HG03442 (cell line): ENCODE results near the gene DGCR6.
A peak's percentile ranks its signal among the peaks of the same experiment; 100 is the strongest.
"Not testable (repeated sequence)": the region's sequence is repeated elsewhere in the genome, so short reads cannot be mapped to it uniquely, and the experiment has no call there.

Experiments used
- ATAC-seq: cut with Tn5 transposase; IDR thresholded peaks from one replicate; pipeline ENCODE4 v1.9.1; 2021; ENCODE audit warnings: mild to moderate bottlenecking, moderate library complexity; ENCODE audit not compliant: unreplicated experiment

The DGCR6 gene

GRCh38 chr22:18905540-18906409 is at the start of gene DGCR6:
TSS of gene DGCR6 (plus strand) at chr22:18906320. CDS start at chr22:18906375, 55 bp downstream.
- ATAC-seq = peak; percentile 88

- ATAC-seq = not testable (repeated sequence)
These were observed 46.8 kb upstream of the DGCR6 start for GRCh38 chr22:18859314-18859713.

- not testable (repeated sequence) for ATAC-seq
These were observed 24.9 kb upstream of the DGCR6 start for GRCh38 chr22:18881260-18881659.

- ATAC-seq = not testable (repeated sequence)
These were observed 21.7 kb upstream of the DGCR6 start for GRCh38 chr22:18884465-18884864.

GRCh38 chr22:18888115-18888514 is 18.0 kb upstream of the DGCR6 start:
- ATAC-seq = no peak

GRCh38 chr22:18890510-18891192 is 15.5 kb upstream of the DGCR6 start:
- ATAC-seq = not testable (repeated sequence)

GRCh38 chr22:18893775-18894174 is 12.3 kb upstream of the DGCR6 start:
- not testable (repeated sequence) for ATAC-seq

GRCh38 chr22:18896037-18896657 is 10.0 kb upstream of the DGCR6 start:
- not testable (repeated sequence) for ATAC-seq

- not testable (repeated sequence) for ATAC-seq
These were observed 258 bp downstream of the DGCR6 start for GRCh38 chr22:18906410-18906745.

- ATAC-seq = no peak
These were observed 776 bp downstream of the DGCR6 start for GRCh38 chr22:18906896-18907295.

GRCh38 chr22:18909556-18909955 is 3.4 kb downstream of the DGCR6 start:
- ATAC-seq = no peak

GRCh38 chr22:18911535-18911934 is 5.4 kb downstream of the DGCR6 start:
- ATAC-seq = not testable (repeated sequence)

GRCh38 chr22:18912264-18912946 is 6.3 kb downstream of the DGCR6 start:
- ATAC-seq = not testable (repeated sequence)

GRCh38 chr22:18914558-18914957 is 8.4 kb downstream of the DGCR6 start:
- not testable (repeated sequence) for ATAC-seq

- not testable (repeated sequence) for ATAC-seq
These were observed 9.4 kb downstream of the DGCR6 start for GRCh38 chr22:18915550-18915949.

- not testable (repeated sequence) for ATAC-seq
These were observed 11.7 kb downstream of the DGCR6 start for GRCh38 chr22:18917818-18918217.

GRCh38 chr22:18920257-18920902 is 14.3 kb downstream of the DGCR6 start:
- ATAC-seq = not testable (repeated sequence)

- ATAC-seq = no peak
These were observed 19.4 kb downstream of the DGCR6 start for GRCh38 chr22:18925368-18926064.

GRCh38 chr22:18927020-18927419 is 20.9 kb downstream of the DGCR6 start:
- ATAC-seq = no peak

- ATAC-seq = no peak
These were observed 21.5 kb downstream of the DGCR6 start for GRCh38 chr22:18927573-18927972.
